GM03348 (cell line): ENCODE data around the gene RBP7.

Experiments
- DNase-seq: peaks from one replicate; pipeline ENCODE4 v3.0.0; 2012; ENCODE audit warnings: low spot score

Gene RBP7

DNA sequence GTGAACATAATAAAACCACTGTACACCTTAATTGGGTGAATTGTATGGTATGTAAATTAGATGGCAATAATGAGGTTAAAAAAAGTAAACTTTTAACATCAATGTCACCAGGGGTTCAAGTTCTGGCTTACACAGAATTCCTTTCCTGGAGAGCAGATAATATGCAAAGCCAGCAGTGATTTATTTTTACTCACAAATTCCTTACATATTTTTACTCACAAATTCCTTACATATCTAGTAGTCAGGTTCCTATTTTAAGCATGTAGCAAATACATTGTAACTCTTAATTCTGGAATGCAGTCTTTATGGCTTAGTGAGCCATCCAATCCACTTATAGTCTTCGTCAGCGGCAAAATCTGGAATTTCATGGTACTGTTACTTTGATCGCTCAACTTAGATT lies 34.4 kb downstream of the RBP7 start:
- DNase-seq = peak; percentile 59

DNA sequence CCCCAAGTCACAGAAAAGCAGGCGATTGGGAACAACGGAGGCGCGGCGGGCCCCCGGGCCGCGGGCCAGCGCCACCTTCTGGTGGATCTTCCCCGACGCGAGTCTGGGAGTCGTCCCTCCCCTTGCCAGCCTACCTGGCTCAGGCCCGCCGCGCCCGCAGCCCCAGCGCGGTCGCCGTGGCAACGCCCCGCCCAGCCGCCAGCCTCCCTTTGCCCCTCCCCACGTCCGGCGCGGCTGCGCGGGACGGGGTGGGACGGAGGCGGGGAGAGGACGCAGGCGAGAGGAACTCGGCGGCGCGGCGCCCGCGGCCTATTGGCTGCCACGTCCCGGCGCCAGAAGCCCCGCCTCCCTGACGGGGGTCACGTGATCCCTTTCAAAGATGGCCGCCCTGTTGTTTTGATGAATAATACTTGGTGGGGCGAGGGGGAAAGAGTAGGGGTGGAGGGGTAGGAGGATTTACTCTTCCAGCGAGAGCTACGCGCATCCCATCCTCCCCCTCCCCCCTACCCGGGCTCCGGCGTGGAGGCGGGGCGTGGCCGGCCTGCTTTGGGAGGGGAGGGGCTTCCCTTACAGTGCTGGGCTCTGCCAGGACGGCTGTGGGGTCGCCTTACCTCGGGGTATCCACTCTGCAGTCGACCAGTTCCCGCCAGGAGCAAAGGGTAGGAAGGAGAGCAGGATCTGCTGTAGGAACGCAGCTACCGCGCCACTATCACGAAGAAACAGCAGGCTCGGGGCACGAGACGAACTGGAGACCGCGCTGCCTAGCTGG lies 35.7 kb downstream of the RBP7 start, which contains the start of gene UBE4B:
TSS of gene UBE4B (plus strand) at position 369 of the 769 bp plus-strand sequence. CDS start 713 bp downstream, outside the sequence.
- peak; percentile 100 for DNase-seq

DNA sequence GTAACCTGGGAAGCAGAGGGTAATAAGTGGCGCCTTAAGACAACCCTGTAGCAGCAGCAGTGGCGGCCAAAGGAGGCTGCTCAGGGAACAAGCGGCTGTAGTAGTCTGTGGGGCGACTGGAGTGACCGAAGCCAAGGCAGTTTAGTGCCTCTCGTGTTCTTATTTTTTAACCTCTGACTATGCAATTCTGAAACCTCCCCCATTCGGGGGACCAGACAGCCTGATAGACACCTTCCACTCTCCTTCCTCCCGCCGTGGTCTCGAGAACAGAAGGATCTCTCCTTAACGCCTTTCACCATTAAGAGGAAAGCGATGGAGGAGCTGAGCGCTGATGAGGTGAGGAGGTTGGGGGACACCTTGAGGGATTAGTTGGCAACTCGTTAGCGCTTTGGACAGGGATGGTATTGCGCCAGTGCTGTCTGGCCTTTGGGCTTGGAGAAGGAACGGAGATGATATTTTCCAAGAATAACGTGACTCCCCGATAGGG lies 36.4 kb downstream of the RBP7 start:
- peak; percentile 43 for DNase-seq

DNA sequence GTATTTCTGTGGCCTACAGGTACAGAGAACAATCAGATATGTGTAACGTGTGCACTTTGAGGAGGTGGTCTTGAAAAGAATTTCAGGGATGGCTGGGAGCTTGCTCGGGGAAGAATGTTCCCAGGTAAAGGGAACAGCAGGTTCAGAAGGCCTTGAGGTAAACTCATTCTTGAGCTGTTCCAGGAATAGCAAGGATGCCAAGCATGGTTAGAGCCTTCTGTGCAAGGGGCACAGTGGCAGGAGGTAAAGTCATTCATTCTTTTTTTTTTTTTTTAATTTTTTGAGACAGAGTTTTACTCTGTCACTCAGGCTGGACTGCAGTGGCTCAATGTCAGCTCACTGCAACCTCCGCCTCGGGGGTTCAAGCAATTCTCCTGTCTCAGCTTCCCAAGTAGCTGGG lies 45.7 kb downstream of the RBP7 start:
- DNase-seq = no peak

DNA sequence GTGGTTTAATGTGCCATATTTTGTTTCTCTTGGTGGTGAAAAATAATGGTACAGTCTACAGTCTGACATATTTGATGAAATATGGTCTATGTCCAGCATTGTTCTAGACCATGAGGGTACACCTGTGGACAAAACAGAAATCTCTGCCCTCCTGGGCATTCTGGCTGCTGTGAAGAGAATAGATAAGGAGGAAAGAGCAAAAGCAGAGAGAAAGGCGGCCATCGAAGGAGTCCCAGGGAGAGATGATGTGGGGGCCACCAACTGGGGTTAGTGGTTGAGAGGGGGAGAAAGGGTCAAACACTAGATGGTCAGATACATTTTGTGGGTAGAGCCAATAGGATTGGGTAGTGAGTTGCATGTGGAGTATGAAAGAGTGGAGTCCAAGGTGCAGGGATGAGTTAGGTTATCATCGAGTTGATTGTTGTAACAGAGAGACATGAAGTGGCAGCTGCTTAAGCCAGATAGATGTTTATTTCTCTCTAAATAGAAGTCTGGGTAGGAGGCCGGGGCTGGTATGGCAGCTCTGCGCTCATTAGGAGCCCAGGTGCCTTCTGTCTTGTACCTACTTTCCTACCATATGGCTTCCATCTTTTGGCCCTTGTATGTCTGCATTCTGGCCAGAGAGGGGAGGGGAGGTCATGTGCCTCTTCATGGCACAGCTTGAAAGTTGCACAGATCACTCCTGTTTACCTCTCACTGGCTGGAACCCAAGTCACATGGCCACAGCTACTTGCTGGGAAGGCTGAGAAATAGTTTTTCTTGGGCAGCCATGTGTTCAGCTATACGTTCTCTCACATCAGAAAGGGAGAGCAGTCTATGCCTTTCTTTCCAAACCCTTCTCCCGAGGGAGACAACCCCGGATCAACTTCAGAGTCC lies 48.7 kb downstream of the RBP7 start:
- DNase-seq = no peak

DNA sequence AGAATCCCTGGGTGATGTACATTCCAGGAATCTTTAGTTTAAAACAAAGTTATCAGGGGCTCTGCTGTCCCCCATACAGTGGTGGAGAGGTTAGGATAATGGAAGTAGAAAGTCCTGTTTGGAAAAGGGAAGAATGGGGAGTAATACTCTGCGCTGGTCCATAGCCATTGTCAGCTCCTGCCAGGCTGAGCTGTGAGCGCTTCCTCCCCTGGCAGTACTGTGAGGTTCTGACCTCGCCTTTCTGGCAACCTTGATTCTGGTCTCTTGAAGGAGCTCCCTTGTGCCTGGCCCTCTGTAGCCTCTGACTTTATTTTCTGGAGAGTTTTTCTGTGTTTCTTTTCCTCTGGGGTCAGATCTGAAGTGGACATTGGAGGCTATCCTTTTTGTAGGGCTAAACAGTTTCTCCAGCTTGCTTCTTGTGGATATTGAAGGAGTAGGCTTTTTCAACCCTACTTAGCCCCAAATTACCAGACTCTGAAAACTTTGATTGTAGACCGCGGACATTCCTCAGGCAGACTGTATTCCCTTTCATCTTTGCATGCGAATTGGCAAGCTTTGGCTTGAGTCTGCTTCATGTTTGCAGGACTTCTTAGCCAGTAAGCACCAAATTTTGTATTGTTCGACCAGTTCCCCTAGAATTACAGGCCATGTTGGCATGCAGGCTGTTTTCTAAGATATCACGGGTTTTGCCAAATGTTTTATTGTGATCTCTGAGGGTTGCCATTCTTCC lies 49.5 kb downstream of the RBP7 start:
- DNase-seq = no peak

GRCh38 chr1:10048601-10049000 lies 51.6 kb downstream of the RBP7 start:
- DNase-seq = no peak

GRCh38 chr1:10050611-10051010 lies 53.6 kb downstream of the RBP7 start:
- DNase-seq = no peak

- DNase-seq = no peak
Measured at GRCh38 chr1:10051656-10052055, 54.6 kb downstream of the RBP7 start.

GRCh38 chr1:10052347-10052746 lies 55.3 kb downstream of the RBP7 start:
- no peak for DNase-seq

DNA sequence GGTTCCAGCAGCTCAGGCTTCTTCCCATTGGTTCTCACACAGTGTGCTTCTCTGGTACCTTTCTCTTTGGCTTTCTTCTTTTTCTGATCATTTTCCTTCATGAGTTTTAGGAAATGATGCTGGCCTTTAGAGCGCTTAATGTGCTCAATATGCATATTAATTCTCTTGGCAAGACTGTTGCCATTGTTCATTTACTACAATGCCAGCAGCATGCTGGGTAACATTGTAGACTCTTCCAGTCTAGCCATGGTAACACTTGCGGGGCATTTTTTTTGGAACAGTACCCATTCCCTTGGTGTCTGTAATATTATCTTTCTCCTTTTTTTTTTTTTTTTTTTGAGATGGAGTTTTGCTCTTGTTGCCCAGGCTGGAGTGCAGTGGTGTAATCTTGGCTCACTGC lies 57.4 kb downstream of the RBP7 start:
- no peak for DNase-seq

GRCh38 chr1:10056599-10056987 lies 59.6 kb downstream of the RBP7 start:
- no peak for DNase-seq

- DNase-seq = no peak
Measured at GRCh38 chr1:10057343-10057742, 60.3 kb downstream of the RBP7 start.

DNA sequence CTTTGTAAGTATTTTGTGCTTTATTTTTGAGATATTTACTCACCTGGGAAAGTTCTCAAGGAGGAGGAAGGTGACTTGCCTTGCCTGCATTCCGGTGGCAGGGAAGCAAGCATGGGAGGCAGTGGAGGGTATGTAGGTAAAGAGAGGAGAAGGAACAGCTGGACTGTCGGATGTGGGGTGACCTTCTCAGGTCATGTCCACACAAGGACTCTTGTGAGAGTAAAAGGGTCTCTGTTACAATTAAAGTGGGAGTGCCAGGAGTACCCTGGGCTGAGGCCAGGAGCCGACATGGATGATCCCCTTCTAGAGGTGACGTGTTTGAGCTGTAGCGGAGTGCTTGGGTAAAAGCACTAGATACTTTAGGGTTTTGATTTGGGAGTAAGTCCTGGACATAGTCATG lies 60.8 kb downstream of the RBP7 start:
- no peak for DNase-seq

DNA sequence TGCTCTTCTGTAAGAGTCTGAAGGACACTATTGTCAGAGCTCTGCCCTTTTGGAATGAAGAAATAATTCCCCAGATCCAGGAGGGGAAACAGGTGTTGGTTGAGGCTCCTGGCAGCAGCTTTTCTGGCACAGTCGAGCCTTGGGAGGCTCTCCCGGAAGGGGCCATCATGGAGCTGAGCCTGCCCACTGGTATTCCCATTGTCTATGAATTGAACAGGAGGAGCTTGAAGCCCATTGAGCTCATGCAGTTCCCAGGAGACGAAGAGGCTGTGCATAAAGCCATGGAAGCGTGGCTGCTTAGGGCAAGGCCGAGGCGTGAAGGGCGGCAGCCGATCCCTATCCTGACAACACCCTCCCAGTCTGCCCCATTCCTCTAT lies 62.3 kb downstream of the RBP7 start:
- no peak for DNase-seq

- no peak for DNase-seq
Measured at GRCh38 chr1:10060311-10061100, 63.5 kb downstream of the RBP7 start.

DNA sequence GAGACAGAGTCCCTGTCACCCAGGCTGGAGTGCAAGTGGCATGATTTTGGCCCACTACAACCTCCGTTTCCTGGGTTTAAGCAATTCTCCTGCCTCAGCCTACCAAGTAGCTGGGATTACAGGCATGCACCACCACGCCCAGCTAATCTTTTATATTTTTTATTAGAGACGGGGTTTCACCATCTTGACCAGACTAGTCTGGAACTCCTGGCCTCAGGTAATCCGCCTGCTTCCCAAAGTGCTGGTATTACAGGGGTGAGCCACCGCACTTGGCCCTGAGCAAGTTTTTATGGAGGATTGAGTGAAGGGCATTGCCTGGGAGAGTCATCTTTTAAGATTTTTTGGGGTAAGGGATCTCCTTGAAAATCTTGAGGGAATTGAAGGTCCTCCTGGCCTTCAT lies 64.2 kb downstream of the RBP7 start:
- DNase-seq = no peak

- no peak for DNase-seq
Measured at GRCh38 chr1:10063878-10064277, 66.8 kb downstream of the RBP7 start.

- no peak for DNase-seq
Measured at GRCh38 chr1:10064416-10065343, 67.7 kb downstream of the RBP7 start.

DNA sequence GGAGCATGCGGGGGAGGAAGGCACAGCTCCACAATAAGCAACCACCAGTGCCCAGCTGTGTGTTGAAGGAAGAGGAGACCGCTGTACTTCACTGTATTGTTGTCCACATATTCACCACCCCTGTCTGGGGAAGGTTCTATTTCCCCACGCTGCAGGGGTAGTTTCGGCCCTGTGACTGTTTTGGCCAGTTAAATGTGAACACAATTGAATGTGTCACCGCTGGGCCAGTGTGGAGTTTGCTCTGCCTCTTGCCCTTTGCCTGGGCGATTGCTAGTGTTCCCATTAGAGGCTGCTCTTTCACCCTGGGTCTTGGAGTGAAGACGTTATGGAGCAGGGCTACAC lies 68.3 kb downstream of the RBP7 start:
- no peak for DNase-seq
